Sigmoid colon (tissue), 4 donors: ENCODE measurements around the gene WDR1.

Experiments
- CTCF ChIP-seq, 4 experiments: fragments of 450-650 bp in 3 of 4; fragments of 200-600 bp in 1 of 4; IDR thresholded peaks; one replicate each; pipeline ENCODE4 v1.5.1; 2016 to 2019; ENCODE audit warnings: antibody characterized with exemption in 4 of 4, mild to moderate bottlenecking in 3 of 4, moderate library complexity in 2 of 4
- EP300 ChIP-seq, 4 donors: sonication (generic); formaldehyde crosslinking; IDR thresholded peaks; one replicate each; pipeline ENCODE4 v1.6.1; 2017; ENCODE audit warnings: antibody characterized with exemption in 4 of 4
- POLR2A ChIP-seq, 2 donors: fragments of 450-650 bp; IDR thresholded peaks; one replicate each; pipeline ENCODE4 v1.6.1; 2016; ENCODE audit warnings: antibody characterized with exemption in 2 of 2, mild to moderate bottlenecking in 2 of 2, moderate library complexity in 2 of 2
- POLR2AphosphoS5 ChIP-seq, 4 donors: sonication (generic); formaldehyde crosslinking; IDR thresholded peaks; one replicate each; pipeline ENCODE4 v1.6.1; 2017; ENCODE audit warnings: antibody characterized with exemption in 4 of 4

DNA sequence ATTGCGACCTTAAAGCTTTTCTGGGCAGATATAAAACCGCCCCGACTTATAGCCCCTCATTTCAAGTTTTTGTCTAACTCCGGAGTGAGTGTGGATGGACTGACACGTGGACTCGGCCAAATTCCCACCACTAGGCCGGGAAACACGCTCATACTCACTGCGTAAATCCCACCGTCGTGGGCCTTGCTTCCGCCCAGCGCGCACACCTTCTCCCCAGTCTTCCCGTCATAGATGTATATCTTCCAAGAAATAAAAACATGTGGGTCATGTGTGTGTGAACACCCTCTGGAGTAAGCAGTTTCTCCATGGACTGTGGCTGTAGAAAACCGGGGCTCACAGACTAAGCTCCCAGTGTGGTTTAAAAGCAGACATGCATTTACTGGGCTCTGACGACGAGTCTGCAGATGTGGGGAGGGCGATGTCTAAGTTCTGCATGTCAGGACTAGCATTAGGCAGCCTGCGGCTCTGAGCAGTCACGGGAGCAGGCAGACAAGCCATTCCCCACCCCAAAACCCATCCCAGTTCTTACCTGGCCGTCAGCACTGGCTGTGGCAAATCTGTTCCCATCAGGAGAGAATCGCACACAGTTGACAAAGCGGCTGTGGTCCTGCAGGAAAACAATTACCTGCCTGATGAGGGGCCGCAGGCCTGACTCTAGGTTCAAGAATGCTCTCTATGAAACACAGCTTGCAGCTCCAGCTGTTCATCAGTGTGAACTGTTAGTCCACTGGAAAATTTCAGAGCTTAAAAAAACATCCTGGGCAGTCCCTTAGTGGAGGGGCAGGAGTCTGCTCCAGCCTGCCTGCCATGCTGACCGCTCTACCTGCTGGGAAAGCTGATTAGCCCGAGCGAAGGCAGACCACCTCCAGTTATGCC is 28.2 kb downstream of the WDR1 start:
- no peak for TF ChIP-seq CTCF (IDR thresholded peaks at IDR 0.05)
- TF ChIP-seq POLR2A (IDR thresholded peaks at IDR 0.05): no peak
- no peak for TF ChIP-seq EP300 (IDR thresholded peaks at IDR 0.05)
- no peak for TF ChIP-seq POLR2AphosphoS5 (IDR thresholded peaks at IDR 0.05)
